GM18505 (cell line): ENCODE results near the gene RRP1B.

Experiments
- ATAC-seq: cut with Tn5 transposase; IDR thresholded peaks from one replicate; pipeline ENCODE4 v1.9.1; 2021; ENCODE audit not compliant: unreplicated experiment
- POLR2A ChIP-seq: IDR thresholded peaks from 4 replicates; pipeline ENCODE4 v1.6.1; 2011; ENCODE audit warnings: borderline replicate concordance; ENCODE audit not compliant: insufficient read depth, insufficient read length; ENCODE audit errors: extremely low read depth

The RRP1B gene

GRCh38 chr21:43721206-43721605, 61.8 kb downstream of the RRP1B start:
- no peak for ATAC-seq
- no peak for TF ChIP-seq POLR2A

GRCh38 chr21:43721939-43722338, 62.6 kb downstream of the RRP1B start:
- TF ChIP-seq POLR2A, result no peak
- no peak for ATAC-seq

GRCh38 chr21:43723648-43724047, 64.3 kb downstream of the RRP1B start:
- no peak for TF ChIP-seq POLR2A
- no peak for ATAC-seq

GRCh38 chr21:43726686-43727518, 67.5 kb downstream of the RRP1B start:
- ATAC-seq, result no peak
- TF ChIP-seq POLR2A, result no peak

- TF ChIP-seq POLR2A, result no peak
- no peak for ATAC-seq
These were observed 68.3 kb downstream of the RRP1B start for GRCh38 chr21:43727519-43728153.

- TF ChIP-seq POLR2A, result no peak
- ATAC-seq, result no peak
These were observed 68.8 kb downstream of the RRP1B start for GRCh38 chr21:43728154-43728466.

- peak; percentile 56 for ATAC-seq
- TF ChIP-seq POLR2A, result peak; percentile 71
These were observed 69.4 kb downstream of the RRP1B start for GRCh38 chr21:43728467-43729390.

GRCh38 chr21:43731476-43731875, 72.1 kb downstream of the RRP1B start:
- no peak for TF ChIP-seq POLR2A
- ATAC-seq, result no peak

- no peak for TF ChIP-seq POLR2A
- no peak for ATAC-seq
These were observed 72.7 kb downstream of the RRP1B start for GRCh38 chr21:43731891-43732711.

- no peak for TF ChIP-seq POLR2A
- ATAC-seq, result no peak
These were observed 73.7 kb downstream of the RRP1B start for GRCh38 chr21:43733060-43733459.

- TF ChIP-seq POLR2A, result no peak
- ATAC-seq, result no peak
These were observed 74.2 kb downstream of the RRP1B start for GRCh38 chr21:43733529-43734071.

- no peak for TF ChIP-seq POLR2A
- no peak for ATAC-seq
These were observed 75.0 kb downstream of the RRP1B start for GRCh38 chr21:43734131-43734927.
